ENCODE results near the gene RBAK.
"Not testable (repeated sequence)": the region's sequence is repeated elsewhere in the genome, so short reads cannot be mapped to it uniquely, and the experiment has no call there.

RBAK gene

GRCh38 chr7:5001911-5002310 lies 43.7 kb upstream of the RBAK start:
- in situ Hi-C loops (cut with MboI; ENCODE audit: low sequenced_read_pairs, unreplicated experiment) = no loop called here

DNA sequence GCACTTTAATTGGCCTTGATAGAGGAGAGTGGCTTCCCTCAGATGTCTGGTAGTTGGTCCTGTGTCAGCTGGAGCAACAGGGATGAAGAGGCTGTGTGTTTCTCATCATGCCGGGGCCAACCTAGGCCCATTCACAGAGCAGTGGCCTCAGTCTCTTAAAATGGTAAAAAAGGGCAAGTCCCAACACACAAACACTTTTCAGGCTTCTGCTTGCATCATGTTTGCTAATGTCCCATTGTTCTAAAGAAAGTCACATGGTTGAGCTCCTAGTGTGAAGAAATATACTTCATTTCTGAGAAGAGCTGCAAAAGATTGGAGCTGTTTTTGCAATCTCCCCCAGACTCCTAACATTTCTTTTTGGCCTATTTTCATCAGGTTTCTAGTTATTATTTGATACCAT lies 40.6 kb upstream of the RBAK start:
- TF ChIP-seq, protein P1, sequence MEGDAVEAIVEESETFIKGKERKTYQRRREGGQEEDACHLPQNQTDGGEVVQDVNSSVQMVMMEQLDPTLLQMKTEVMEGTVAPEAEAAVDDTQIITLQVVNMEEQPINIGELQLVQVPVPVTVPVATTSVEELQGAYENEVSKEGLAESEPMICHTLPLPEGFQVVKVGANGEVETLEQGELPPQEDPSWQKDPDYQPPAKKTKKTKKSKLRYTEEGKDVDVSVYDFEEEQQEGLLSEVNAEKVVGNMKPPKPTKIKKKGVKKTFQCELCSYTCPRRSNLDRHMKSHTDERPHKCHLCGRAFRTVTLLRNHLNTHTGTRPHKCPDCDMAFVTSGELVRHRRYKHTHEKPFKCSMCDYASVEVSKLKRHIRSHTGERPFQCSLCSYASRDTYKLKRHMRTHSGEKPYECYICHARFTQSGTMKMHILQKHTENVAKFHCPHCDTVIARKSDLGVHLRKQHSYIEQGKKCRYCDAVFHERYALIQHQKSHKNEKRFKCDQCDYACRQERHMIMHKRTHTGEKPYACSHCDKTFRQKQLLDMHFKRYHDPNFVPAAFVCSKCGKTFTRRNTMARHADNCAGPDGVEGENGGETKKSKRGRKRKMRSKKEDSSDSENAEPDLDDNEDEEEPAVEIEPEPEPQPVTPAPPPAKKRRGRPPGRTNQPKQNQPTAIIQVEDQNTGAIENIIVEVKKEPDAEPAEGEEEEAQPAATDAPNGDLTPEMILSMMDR (IDR thresholded peaks at IDR 0.05; ENCODE audit: borderline replicate concordance, control extremely low read depth, extremely low read depth, insufficient read depth, missing control alignments) = no peak
- in situ Hi-C loops (cut with MboI; ENCODE audit: low sequenced_read_pairs, unreplicated experiment) = no loop called here
- no peak for DNase-seq (ENCODE audit: low spot score)

More at GRCh38 chr7:5001911-5002310, 43.7 kb upstream of the RBAK start:
- DNase-seq (ENCODE audit: low spot score) = no peak
- TF ChIP-seq, protein P1 (IDR thresholded peaks at IDR 0.05; ENCODE audit: borderline replicate concordance, control extremely low read depth, extremely low read depth, insufficient read depth, missing control alignments) = no peak

DNA sequence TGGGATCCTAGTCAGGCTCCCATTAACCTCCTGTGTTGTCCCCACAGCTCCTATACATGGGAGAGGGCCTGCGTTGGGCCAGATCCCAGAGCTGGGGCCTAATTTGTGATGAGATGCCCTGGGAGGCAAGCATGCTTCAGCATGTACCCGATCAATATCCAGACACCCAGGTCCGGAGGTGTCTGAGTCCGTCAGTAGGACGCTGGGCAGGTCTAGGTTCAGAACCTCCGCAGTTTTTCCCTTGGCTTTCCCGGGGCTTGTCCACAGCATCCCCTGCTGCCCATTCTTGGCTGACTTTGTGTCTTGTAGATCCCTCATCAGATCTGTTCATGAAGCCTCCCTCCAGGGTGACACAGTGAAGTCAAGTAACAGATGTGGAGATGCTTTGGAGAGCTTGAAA lies 32.7 kb upstream of the RBAK start:
- no peak for DNase-seq (ENCODE audit: low spot score)
- TF ChIP-seq, protein P1 (IDR thresholded peaks at IDR 0.05; ENCODE audit: borderline replicate concordance, control extremely low read depth, extremely low read depth, insufficient read depth, missing control alignments) = no peak
- in situ Hi-C loops (cut with MboI; ENCODE audit: low sequenced_read_pairs, unreplicated experiment) = no loop called here

GRCh38 chr7:5015936-5016335 lies 29.7 kb upstream of the RBAK start:
- DNase-seq (ENCODE audit: low spot score); in situ Hi-C loops (cut with MboI; ENCODE audit: low sequenced_read_pairs, unreplicated experiment): not testable (repeated sequence)

DNA sequence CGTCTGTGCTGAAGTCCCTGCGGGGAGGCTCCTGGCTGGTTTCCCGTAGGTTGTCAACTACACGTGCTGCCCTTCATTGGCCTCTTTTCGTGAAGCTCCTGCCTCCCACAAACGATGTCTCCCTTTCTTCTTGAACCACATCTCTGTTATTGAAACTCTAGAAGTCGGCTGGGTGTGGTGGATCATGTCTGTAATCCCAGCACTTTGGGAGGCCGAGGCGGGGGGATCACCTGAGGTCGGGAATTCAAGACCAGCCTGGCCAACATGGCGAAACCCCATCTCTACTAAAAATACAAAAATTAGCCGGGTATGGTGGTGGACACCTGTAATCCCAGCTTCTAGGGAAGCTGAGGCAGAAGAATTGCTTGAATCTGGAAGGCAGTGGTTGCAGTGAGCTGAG lies 28.0 kb upstream of the RBAK start:
- DNase-seq (ENCODE audit: low spot score); in situ Hi-C loops (cut with MboI; ENCODE audit: low sequenced_read_pairs, unreplicated experiment): not testable (repeated sequence)

DNA sequence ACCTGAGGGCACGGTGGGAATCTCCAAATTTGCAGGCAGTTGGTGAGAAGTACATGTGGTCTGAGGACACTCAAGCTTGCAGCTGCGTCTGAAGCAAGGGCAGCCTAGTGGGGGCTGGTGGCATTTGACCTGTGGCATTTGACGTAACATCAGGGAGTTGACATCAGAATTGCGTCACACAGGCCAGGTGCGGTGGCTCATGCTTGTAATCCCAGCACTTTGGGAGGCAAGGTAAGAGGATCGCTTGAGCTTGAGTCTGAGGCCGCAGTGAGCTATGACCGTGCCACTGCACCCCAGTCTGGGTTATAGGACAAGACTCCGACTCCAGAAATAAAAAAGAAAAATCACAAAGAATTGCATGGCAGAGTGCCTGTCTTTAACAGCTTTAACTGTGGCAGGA lies 25.6 kb upstream of the RBAK start:
- in situ Hi-C loops (cut with MboI; ENCODE audit: low sequenced_read_pairs, unreplicated experiment) = no loop called here

DNA sequence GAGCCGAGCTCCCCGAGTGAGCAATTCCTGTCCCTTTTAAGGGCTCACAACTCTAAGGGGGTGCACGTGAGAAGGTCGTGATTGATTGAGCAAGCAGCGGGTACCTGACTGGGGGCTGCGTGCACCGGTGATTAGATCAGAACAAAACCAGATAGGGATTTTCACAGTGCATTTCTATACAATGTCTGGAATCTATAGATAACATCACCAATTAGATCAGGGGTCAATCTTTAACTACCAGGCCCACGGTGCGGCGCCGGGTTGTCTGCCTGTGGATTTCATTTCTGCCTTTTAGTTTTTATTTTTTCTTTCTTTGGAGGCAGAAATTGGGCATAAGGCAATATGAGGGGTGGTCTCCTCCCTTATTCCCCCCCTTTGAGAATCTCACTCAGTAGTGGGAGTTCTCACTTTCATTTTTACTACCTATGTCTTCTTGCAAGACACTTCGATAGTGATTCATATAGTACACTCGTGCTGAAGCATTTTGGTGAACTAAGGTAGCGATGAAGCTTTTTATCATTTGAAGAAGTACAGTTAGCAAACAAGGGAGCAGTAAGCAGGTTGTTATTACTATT lies 24.6 kb upstream of the RBAK start:
- in situ Hi-C loops (cut with MboI; ENCODE audit: low sequenced_read_pairs, unreplicated experiment); DNase-seq (ENCODE audit: low spot score): not testable (repeated sequence)

More for the DNA sequence above, 25.6 kb upstream of the RBAK start:
- TF ChIP-seq, protein P1 (IDR thresholded peaks at IDR 0.05; ENCODE audit: borderline replicate concordance, control extremely low read depth, extremely low read depth, insufficient read depth, missing control alignments) = no peak
- no peak for DNase-seq (ENCODE audit: low spot score)

GRCh38 chr7:5023626-5024025 lies 22.0 kb upstream of the RBAK start:
- in situ Hi-C loops (cut with MboI; ENCODE audit: low sequenced_read_pairs, unreplicated experiment) = not testable (repeated sequence)

GRCh38 chr7:5027796-5028410 lies 17.8 kb upstream of the RBAK start:
- in situ Hi-C loops (cut with MboI; ENCODE audit: low sequenced_read_pairs, unreplicated experiment); DNase-seq (ENCODE audit: low spot score): not testable (repeated sequence)

More at GRCh38 chr7:5023626-5024025, 22.0 kb upstream of the RBAK start:
- not testable (repeated sequence) for DNase-seq (ENCODE audit: low spot score)

DNA sequence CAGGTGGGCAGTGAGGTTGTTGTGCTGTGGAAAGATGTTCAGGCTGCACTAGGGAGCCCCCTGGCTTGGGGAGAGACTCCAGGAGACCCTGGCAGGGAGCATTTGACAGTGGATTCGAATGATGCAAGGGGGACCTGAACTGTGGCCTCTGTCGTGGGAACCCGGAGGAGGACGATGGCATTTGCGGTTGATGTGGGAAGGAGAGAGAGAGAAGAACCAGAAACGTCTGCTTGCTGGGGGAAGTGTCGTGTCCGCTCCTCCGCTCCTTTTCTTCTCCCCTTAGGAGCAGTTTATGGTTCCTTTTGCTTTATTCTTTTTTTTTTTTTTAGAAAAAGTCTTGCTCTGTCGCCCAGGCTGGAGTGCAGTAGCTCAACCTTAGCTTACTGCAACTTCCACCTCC lies 12.5 kb upstream of the RBAK start:
- in situ Hi-C loops (cut with MboI; ENCODE audit: low sequenced_read_pairs, unreplicated experiment); DNase-seq (ENCODE audit: low spot score): not testable (repeated sequence)

Data from GM13976 (cell line).